Measurements from ENCODE around the gene SH2B2.

GRCh38 chr7:102313997-102314780, 27.5 kb downstream of the SH2B2 start:
- TF ChIP-seq CTCF (IDR thresholded peaks at IDR 0.05 in 8 of 11, conservative IDR thresholded peaks at IDR 0.05 in 3 of 11) (no peak), POLR2A (IDR thresholded peaks at IDR 0.05) (no peak), POLR2AphosphoS5 (IDR thresholded peaks at IDR 0.05) (no peak)
